ENCODE results near the gene RABL6.
"Not testable (repeated sequence)": the region's sequence is repeated elsewhere in the genome, so short reads cannot be mapped to it uniquely, and the experiment has no call there.

The RABL6 gene

GRCh38 chr9:136823136-136824046 lies 15.6 kb downstream of the RABL6 start:
- no peak for DNase-seq

- no peak for DNase-seq
Measured at GRCh38 chr9:136824496-136825225, 16.9 kb downstream of the RABL6 start.

- no peak for DNase-seq
Measured at GRCh38 chr9:136825295-136826187, 17.8 kb downstream of the RABL6 start.

- no peak for DNase-seq
Measured at GRCh38 chr9:136826188-136826541, 18.4 kb downstream of the RABL6 start.

- no peak for DNase-seq
Measured at GRCh38 chr9:136826703-136827582, 19.2 kb downstream of the RABL6 start.

- DNase-seq: no peak
Measured at GRCh38 chr9:136827794-136828473, 20.2 kb downstream of the RABL6 start.

- DNase-seq: no peak
Measured at GRCh38 chr9:136828474-136829140, 20.9 kb downstream of the RABL6 start.

- no peak for DNase-seq
Measured at GRCh38 chr9:136829412-136829811, 21.7 kb downstream of the RABL6 start.

GRCh38 chr9:136829981-136830885 lies 22.5 kb downstream of the RABL6 start:
- DNase-seq: no peak

- DNase-seq: no peak
Measured at GRCh38 chr9:136831002-136831719, 23.4 kb downstream of the RABL6 start.

- DNase-seq: no peak
Measured at GRCh38 chr9:136831720-136832104, 24.0 kb downstream of the RABL6 start.

- DNase-seq: no peak
Measured at GRCh38 chr9:136832581-136832980, 24.8 kb downstream of the RABL6 start.

- not testable (repeated sequence) for DNase-seq
Measured at GRCh38 chr9:136833381-136834048, 25.8 kb downstream of the RABL6 start.

- no peak for DNase-seq
Measured at GRCh38 chr9:136835162-136835931, 27.6 kb downstream of the RABL6 start.

GRCh38 chr9:136835932-136836904 lies 28.5 kb downstream of the RABL6 start:
- DNase-seq: no peak

- DNase-seq: no peak
Measured at GRCh38 chr9:136837146-136837855, 29.6 kb downstream of the RABL6 start.

Measured in NCI-H2107 (cell line).